ENCODE measurements around the gene CAV2.
"Not testable (repeated sequence)": the region's sequence is repeated elsewhere in the genome, so short reads cannot be mapped to it uniquely, and the experiment has no call there.

The CAV2 gene

DNA sequence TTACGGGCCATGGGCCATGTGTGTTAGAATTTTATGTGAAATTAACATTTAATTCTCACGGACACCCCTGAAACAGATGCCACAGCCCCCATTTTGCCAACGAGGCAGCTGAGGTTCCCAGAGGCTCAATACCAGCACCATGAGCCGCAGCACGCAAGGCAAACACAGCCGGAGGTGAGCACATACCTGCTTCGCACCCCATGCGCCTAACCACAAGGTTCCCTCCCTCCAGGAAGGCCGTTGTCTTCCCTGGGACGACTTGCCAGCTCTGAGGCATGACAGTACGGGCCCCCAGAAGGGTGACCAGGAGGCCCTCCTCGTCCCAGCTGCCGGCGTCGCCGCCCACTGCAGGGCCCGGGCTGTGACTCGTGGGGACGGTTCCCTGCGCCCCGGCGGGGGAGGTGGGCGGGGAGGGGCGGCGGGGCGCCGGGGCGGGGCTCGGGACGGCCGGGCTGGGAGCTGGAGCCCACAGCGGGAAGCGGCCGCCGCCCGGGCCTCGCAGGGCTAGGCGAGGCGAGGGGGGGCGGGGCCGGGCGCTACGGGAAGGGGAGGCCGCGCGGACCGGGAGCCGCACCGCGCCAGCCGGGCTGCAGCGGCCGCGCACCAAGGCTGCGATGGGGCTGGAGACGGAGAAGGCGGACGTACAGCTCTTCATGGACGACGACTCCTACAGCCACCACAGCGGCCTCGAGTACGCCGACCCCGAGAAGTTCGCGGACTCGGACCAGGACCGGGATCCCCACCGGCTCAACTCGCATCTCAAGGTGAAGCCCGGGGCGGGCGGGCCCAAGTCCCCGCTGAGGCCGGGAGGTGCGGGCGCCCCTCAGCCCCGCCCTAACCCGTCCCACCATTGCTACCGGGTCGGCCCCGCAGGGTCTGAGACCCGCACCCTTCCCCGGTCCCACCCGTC lies at the start of gene CAV2:
CAV2 (plus strand) TSS at position 571 of the 910 bp plus-strand sequence; CDS start at position 615, 44 bp downstream.
- peak in 1 of 2 donors; percentile 27 for DNase-seq

GRCh38 chr7:116449950-116450349 lies 49.6 kb upstream of the CAV2 start:
- DNase-seq: no peak

- DNase-seq: no peak
Observed at GRCh38 chr7:116451957-116452729, 47.4 kb upstream of the CAV2 start.

- DNase-seq: no peak
Observed at GRCh38 chr7:116454377-116454776, 45.2 kb upstream of the CAV2 start.

GRCh38 chr7:116455009-116455408 lies 44.5 kb upstream of the CAV2 start:
- DNase-seq: no peak

DNA sequence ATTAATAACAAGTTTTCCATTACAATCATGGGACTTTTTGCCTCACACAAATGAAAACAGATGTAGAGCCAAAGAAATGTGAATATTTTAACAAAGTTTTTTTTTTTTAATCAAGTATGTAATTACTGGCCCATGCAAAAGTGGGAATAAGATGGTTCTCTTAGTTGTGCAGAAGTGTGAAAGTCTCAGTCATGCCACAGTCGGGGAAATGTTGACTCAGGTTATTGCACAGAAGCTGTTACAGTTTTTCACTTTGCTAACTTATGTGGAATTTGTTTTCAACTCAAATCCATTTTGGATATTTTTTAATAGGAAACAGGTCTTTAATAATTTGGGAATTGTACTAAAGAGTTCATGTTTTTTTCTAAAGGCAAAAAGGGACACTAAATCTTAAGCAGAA lies 44.0 kb upstream of the CAV2 start:
- DNase-seq: no peak

DNA sequence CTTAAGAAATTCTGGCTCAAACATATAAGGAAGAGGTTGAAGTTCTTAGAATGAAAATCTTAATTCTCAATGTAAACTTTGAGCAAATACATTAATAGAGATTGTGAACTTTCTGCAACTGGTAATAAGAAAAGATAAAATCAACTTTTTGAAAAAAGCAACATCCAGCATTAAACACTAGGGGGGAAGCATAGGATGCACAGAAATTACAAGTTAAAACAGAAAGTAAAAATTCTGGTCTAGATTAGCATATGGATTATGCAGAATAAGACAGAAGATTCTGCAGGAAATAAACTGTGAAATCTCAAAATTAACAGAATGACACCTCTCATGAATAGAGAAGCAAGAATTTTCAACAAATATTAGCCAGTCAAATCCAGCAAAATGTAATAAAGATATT lies 38.0 kb upstream of the CAV2 start:
- DNase-seq: no peak

DNA sequence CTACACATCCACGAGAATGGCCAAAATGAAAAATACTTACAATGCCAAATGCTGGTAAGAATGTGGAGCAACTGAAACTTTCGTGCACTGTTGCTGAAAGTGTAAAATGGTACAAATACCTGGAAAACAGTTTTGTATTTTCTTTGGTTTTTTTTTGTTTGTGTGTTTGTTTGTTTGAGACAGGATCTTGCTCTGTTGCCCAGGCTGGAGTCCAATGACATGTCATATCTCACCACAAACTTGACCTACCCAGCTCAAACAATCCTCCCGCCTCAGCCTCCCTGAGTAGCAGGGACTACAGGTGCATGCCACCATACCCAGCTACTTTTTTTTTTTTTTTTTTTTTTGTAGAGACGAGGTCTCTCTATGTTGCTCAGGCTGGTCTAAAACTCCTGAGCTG lies 35.6 kb upstream of the CAV2 start:
- no peak for DNase-seq

DNA sequence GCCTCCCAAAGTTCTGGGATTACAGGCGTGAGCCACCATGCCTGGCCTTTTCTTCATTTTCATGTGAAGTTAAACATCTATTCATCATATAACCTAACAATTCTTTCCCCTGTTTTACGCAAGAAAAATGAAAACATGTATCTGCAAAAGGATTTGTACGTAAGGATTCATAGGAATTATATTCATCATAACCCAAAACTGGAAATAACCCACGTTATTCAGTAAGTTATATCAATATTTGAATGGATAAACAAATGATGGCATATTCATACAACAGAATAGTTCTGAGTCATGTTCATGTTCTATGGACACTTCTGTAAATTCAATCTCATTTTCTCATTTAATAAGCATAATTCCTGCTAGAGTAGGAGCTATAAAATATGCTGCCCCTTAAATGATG lies 35.2 kb upstream of the CAV2 start:
- no peak for DNase-seq

GRCh38 chr7:116465125-116465524 lies 34.4 kb upstream of the CAV2 start:
- DNase-seq: no peak

GRCh38 chr7:116468534-116468933 lies 31.0 kb upstream of the CAV2 start:
- DNase-seq: no peak

DNA sequence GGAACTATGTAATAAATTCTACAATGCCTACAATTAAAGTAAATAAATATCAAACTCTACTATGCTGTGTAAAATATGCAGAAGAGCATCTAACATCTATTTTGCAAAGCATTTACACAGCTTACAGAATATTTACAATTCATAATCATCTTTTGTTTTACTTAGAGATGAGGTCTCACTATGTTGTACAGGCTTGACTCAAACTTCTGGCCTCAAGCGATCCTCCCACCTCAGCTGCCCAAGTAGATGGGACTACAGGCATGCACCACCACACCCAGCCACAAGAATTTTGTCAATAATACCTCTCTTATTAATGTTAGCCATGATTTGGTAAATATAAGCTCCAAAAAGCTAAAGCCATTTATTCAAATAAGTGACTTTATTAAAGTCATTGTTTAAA lies 21.9 kb upstream of the CAV2 start:
- no peak for DNase-seq

DNA sequence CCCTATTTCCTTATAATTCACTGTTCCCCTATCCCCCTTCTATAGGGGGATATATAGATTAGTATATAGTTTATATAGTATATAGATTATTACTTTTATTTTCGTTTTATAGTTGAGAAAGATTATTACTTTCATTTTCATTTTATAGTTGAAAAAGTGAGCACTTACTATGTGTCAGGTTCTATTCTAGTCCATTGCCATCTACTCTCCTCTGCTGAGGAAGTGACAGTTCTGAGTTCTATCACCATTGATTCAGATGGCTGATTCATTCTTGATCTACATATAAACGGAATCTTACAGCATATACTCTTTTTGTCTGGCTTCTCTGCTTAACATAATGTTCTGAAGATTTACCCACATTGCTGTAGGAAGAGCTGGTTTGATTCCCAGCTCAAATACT lies 20.7 kb upstream of the CAV2 start:
- DNase-seq: no peak

- no peak for DNase-seq
Observed at GRCh38 chr7:116483271-116483942, 16.1 kb upstream of the CAV2 start.

DNA sequence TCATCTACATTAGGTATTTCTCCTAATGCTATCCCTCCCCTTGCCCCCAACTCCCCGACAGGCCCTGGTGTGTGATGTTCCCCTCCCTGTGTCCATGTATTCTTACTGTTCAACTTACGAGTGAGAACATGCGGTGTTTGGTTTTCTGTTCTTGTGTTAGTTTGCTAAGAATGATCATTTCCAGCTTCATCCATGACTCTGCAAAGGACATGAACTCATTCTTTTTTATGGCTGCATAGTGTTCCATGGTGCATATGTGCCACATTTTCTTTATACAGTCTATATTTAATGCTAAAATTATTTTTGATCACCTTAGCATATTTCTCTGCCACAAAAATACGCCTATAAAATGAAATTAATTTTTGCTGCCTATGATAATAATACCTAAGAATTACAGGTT lies 15.1 kb upstream of the CAV2 start:
- DNase-seq: not testable (repeated sequence)

DNA sequence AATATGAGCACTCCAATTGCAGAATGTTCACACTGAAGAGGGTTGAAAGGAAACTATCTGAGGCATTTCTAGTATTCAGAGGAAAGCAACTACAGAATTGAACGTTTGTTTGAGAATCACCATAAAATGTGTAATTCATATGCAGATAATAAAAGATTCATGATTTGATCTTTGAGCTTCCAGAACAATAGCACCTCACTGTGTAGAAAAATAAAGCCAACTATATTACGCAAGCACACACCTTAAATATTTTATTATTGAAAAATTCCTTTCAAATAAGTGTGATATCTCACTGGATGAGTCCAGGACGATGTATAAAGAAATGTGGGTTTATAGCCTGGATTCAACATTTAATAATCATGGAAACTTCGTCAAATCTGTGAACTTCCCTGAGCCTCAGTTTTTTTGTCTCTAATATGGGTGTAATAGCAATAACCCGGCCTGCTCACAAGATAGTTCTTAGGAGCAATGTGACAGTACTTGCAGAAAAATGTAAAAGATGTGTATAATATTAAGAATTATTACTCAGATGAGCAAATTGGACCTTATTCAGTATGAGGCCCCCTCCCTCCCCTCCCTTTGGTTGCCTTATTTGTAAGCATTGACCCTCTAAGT lies 11.5 kb upstream of the CAV2 start:
- DNase-seq: no peak

DNA sequence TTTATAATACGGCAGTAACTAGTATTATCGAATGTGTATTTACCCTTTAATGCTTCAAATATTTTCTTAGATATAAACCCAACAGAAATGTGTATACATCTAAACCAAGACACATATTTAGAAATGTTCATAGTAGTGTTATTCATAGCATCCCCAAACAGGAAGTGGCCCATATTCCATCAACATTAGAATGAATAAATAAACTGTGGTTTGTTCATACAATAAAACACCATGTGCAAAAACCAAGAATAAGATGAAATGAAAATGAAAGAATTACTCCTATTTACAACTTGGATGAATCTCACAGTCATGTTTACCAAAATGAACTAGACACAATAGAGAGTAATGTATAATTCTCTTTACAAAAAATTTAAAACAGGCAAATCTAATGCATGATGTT lies 9.2 kb upstream of the CAV2 start:
- DNase-seq: no peak

- no peak for DNase-seq
Observed at GRCh38 chr7:116491887-116492653, 7.5 kb upstream of the CAV2 start.

DNA sequence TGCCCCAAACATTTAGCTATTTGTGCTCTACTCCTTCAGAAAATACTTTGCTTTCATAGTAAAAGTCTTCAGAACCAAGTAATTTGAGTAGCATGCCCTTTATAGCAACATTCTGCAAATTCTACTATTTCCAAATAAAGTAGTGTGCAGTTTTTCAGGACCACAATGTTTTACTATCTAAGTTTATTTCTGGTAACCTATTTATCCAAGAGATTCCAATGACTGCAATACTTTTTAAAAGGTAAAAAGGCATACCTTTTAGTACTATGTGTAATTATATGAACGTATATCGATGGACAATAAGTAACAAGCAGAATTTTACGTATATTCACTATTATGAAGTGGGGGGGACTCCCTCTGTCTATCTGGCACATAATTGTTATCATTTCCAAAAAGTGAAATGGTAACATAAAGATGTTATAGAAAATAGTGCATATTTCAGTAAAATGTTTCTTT lies 6.9 kb upstream of the CAV2 start:
- no peak for DNase-seq

- no peak for DNase-seq
Observed at GRCh38 chr7:116493449-116493848, 6.1 kb upstream of the CAV2 start.

DNA sequence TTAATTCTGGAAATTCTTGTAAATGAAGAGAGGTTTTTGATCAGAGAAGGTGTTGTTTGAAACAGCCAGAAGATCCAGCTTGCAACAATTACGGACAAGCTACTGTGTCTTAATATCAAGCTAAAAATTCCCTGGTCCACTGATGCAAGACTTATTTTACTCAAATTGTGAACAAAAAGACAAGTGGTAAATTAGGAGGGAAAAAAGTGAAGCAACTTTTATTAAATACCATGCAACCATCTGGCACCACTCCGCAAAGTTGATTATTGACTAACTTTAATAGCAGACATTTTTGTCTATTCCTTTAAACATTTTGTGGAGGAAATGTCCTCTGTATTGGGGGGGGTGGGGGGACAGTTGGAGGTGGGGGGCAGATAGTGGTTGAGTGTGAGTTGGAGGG lies 5.1 kb upstream of the CAV2 start:
- no peak for DNase-seq

DNA sequence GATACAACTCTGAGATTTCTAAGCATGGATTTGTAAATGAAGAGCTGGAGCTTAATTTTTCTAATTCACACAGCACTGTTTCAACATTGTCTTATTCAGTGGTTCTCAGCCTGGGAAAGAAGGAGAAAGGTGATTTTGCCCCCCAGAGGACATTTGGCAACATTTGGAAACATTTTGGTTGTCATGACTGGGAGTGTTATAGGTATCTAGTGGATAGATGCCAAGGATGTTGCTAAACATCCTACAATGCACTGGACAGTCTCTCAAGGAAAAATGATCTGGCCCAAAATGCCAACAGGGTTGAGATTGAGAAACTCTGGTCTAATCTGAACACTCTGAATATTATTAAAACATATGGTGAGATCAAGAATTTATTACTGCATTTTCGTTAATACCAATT lies 3.8 kb upstream of the CAV2 start:
- DNase-seq: no peak
